ENCODE results near the gene NDUFV2.

DNA sequence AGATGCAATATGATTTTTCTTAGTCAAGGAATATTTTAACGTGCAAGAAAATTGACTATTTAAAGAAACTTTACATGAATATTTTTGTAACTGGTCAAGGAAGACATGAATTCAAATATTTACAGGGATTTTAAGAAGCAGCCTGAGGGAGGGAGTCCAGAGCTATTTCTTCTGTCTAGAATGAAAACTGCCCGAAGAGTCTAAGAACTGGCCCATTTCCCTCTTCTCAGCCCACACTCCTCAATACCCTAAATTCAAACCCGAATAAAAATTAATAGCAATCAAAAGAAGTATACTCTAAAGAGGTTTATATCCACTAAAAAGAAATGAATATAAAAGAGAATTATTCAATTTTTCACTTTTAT, 6.5 kb upstream of the NDUFV2 start:
- TF ChIP-seq, protein P1, sequence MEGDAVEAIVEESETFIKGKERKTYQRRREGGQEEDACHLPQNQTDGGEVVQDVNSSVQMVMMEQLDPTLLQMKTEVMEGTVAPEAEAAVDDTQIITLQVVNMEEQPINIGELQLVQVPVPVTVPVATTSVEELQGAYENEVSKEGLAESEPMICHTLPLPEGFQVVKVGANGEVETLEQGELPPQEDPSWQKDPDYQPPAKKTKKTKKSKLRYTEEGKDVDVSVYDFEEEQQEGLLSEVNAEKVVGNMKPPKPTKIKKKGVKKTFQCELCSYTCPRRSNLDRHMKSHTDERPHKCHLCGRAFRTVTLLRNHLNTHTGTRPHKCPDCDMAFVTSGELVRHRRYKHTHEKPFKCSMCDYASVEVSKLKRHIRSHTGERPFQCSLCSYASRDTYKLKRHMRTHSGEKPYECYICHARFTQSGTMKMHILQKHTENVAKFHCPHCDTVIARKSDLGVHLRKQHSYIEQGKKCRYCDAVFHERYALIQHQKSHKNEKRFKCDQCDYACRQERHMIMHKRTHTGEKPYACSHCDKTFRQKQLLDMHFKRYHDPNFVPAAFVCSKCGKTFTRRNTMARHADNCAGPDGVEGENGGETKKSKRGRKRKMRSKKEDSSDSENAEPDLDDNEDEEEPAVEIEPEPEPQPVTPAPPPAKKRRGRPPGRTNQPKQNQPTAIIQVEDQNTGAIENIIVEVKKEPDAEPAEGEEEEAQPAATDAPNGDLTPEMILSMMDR (optimal IDR thresholded peaks at IDR 0.05 in 1 of 3, IDR thresholded peaks at IDR 0.05 in 1 of 3, conservative IDR thresholded peaks at IDR 0.05 in 1 of 3; ENCODE audit: extremely low read depth in 1 of 3, insufficient read depth in 2 of 3, low read length in 3 of 3): no peak
- TF ChIP-seq EZH2 (IDR thresholded peaks at IDR 0.05; ENCODE audit: low read length): no peak

All from keratinocyte (primary cell).